Osteoblast (primary cell): ENCODE measurements around the gene USP6NL. TPM values are rescaled to one million over a fixed set of nuclear protein-coding genes. Genes with fewer than 3 reads are reported as not detected.

Experiments used
- DNase-seq: peaks from one replicate; pipeline ENCODE4 v3.0.0; 2011; ENCODE audit warnings: low spot score, mixed read lengths; ENCODE audit not compliant: insufficient read length; ENCODE audit errors: missing footprints
- H2AFZ ChIP-seq: 2 replicates; pipeline ENCODE4 v1.6.0; 2011; ENCODE audit warnings: mild to moderate bottlenecking, low read length
- H3K27ac ChIP-seq: 2 replicates; pipeline ENCODE4 v1.5.1; 2011; ENCODE audit warnings: mild to moderate bottlenecking, low read depth, low read length, moderate library complexity
- H3K27me3 ChIP-seq: 2 replicates; pipeline ENCODE4 v1.6.0; 2012; ENCODE audit warnings: mild to moderate bottlenecking, control low read depth, inconsistent platforms, low read length, moderate library complexity; ENCODE audit not compliant: insufficient read depth
- H3K36me3 ChIP-seq: 2 replicates; pipeline ENCODE4 v1.5.1; 2011; ENCODE audit warnings: mild to moderate bottlenecking, low read length, control low read depth, moderate library complexity; ENCODE audit not compliant: insufficient read depth
- H3K4me1 ChIP-seq: 2 replicates; pipeline ENCODE4 v1.5.1; 2011; ENCODE audit warnings: mild to moderate bottlenecking, low read length, control low read depth, moderate library complexity; ENCODE audit not compliant: insufficient read depth
- H3K4me2 ChIP-seq: 2 replicates; pipeline ENCODE4 v1.6.0; 2011; ENCODE audit warnings: mild to moderate bottlenecking, low read length; ENCODE audit not compliant: insufficient read depth
- H3K4me3 ChIP-seq: fragments of 200-600 bp; sonication (generic); 3 replicates; pipeline ENCODE4 v1.5.1; 2012; ENCODE audit warnings: mild to moderate bottlenecking, low read length, inconsistent platforms; ENCODE audit not compliant: insufficient read depth
- H3K79me2 ChIP-seq: 2 replicates; pipeline ENCODE4 v1.6.0; 2012; ENCODE audit warnings: mild to moderate bottlenecking, low read length, control low read depth, inconsistent platforms; ENCODE audit not compliant: insufficient read depth
- H3K9me3 ChIP-seq: 2 replicates; pipeline ENCODE4 v1.5.1; 2011; ENCODE audit warnings: low read depth, low read length, control low read depth
- H4K20me1 ChIP-seq: 2 replicates; pipeline ENCODE4 v1.6.0; 2012; ENCODE audit warnings: mild to moderate bottlenecking, low read length, control low read depth; ENCODE audit not compliant: insufficient read depth
- CTCF ChIP-seq: IDR thresholded peaks from 2 replicates; pipeline ENCODE4 v1.5.1; 2011; ENCODE audit warnings: mild to moderate bottlenecking, low read depth, low read length, moderate library complexity; ENCODE audit errors: extremely low read depth
- total RNA-seq: library from RNA; depleted of rRNA; stranded (reverse); fragments of >200 nt; gene quantifications from 2 replicates; pipeline ENCODE4 v1.2.3, GENCODE V29; 2012

USP6NL gene
- total RNA-seq, 1 donor = 13.8 TPM

GRCh38 chr10:11541296-11541695, 70.2 kb downstream of the USP6NL start:
- no peak for DNase-seq
- no peak overlapping the region for H3K4me2 ChIP-seq
- TF ChIP-seq CTCF = no peak
- H3K4me3 ChIP-seq = no peak overlapping the region
- no peaks in the 10 kb centered on the region for H3K36me3 ChIP-seq
- no peak overlapping the region for H3K27ac ChIP-seq
- H3K27me3 ChIP-seq = no peaks in the 10 kb centered on the region
- peaks cover 21% of the 10 kb centered on the region for H4K20me1 ChIP-seq
- H3K79me2 ChIP-seq = peaks cover 11% of the 10 kb centered on the region
- peaks cover 16% of the 10 kb centered on the region for H3K4me1 ChIP-seq
- no peaks in the 10 kb centered on the region for H3K9me3 ChIP-seq
- no peak overlapping the region for H2AFZ ChIP-seq

- Histone ChIP-seq H2AFZ (no peak overlapping the region), H3K36me3 (no peaks in the 10 kb centered on the region), H3K79me2 (peaks cover 13% of the 10 kb centered on the region), H3K4me2 (peak overlapping the region; percentile 25), H3K27me3 (no peaks in the 10 kb centered on the region), H3K9me3 (no peaks in the 10 kb centered on the region), H3K4me3 (no peak overlapping the region), H3K4me1 (peaks cover 16% of the 10 kb centered on the region), H3K27ac (no peak overlapping the region), H4K20me1 (peaks cover 21% of the 10 kb centered on the region)
- TF ChIP-seq CTCF = no peak
- peak; percentile 72 for DNase-seq
Measured at GRCh38 chr10:11539191-11539868, 72.1 kb downstream of the USP6NL start.

GRCh38 chr10:11538834-11539190, 72.6 kb downstream of the USP6NL start:
- H3K4me1 ChIP-seq = peaks cover 16% of the 10 kb centered on the region
- H3K9me3 ChIP-seq = no peaks in the 10 kb centered on the region
- no peak for TF ChIP-seq CTCF
- no peaks in the 10 kb centered on the region for H3K36me3 ChIP-seq
- H3K4me2 ChIP-seq = no peak overlapping the region
- H3K27ac ChIP-seq = no peak overlapping the region
- H3K4me3 ChIP-seq = no peak overlapping the region
- peaks cover 21% of the 10 kb centered on the region for H4K20me1 ChIP-seq
- peaks cover 18% of the 10 kb centered on the region for H3K79me2 ChIP-seq
- no peaks in the 10 kb centered on the region for H3K27me3 ChIP-seq
- H2AFZ ChIP-seq = no peak overlapping the region
- DNase-seq = no peak

GRCh38 chr10:11536228-11536627, 75.2 kb downstream of the USP6NL start:
- Histone ChIP-seq H3K4me1 (peaks cover 27% of the 10 kb centered on the region), H3K4me2 (no peak overlapping the region), H3K9me3 (no peaks in the 10 kb centered on the region), H3K4me3 (no peak overlapping the region), H3K27ac (no peak overlapping the region), H2AFZ (no peak overlapping the region), H3K36me3 (no peaks in the 10 kb centered on the region), H3K79me2 (peaks cover 14% of the 10 kb centered on the region), H4K20me1 (peaks cover 19% of the 10 kb centered on the region), H3K27me3 (no peaks in the 10 kb centered on the region)
- TF ChIP-seq CTCF = no peak
- no peak for DNase-seq
